GM21529 (cell line): ENCODE data around the gene NKTR.

Source experiments
- ATAC-seq: cut with Tn5 transposase; IDR thresholded peaks from one replicate; pipeline ENCODE4 v1.9.1; 2021; ENCODE audit not compliant: unreplicated experiment

The NKTR gene

GRCh38 chr3:42660131-42660715, 59.7 kb downstream of the NKTR start:
- no peak for ATAC-seq

DNA sequence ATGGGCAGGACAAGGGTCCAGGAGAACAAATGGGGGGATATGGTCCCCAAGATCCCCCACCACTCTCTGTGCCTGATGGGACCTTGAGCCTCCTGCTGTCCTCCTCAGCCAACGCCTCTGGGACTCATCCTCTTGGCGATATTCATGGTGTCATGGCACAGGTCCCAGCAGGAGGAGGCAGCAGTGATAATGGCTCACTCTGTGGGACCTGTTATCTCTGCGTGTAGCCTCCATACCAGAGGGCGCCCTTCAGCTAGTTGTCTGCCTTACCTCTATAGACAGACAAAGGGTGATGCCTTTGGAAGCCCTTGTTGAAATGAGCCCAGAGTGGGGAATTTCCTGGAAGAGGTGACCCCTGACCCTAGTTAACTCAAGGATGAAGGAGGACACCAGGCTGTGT, 60.4 kb downstream of the NKTR start:
- ATAC-seq, result no peak

- no peak for ATAC-seq
Observed at GRCh38 chr3:42661593-42662022, 61.1 kb downstream of the NKTR start.

- ATAC-seq, result no peak
Observed at GRCh38 chr3:42662037-42662812, 61.7 kb downstream of the NKTR start.

- no peak for ATAC-seq
Observed at GRCh38 chr3:42662813-42663535, 62.5 kb downstream of the NKTR start.

DNA sequence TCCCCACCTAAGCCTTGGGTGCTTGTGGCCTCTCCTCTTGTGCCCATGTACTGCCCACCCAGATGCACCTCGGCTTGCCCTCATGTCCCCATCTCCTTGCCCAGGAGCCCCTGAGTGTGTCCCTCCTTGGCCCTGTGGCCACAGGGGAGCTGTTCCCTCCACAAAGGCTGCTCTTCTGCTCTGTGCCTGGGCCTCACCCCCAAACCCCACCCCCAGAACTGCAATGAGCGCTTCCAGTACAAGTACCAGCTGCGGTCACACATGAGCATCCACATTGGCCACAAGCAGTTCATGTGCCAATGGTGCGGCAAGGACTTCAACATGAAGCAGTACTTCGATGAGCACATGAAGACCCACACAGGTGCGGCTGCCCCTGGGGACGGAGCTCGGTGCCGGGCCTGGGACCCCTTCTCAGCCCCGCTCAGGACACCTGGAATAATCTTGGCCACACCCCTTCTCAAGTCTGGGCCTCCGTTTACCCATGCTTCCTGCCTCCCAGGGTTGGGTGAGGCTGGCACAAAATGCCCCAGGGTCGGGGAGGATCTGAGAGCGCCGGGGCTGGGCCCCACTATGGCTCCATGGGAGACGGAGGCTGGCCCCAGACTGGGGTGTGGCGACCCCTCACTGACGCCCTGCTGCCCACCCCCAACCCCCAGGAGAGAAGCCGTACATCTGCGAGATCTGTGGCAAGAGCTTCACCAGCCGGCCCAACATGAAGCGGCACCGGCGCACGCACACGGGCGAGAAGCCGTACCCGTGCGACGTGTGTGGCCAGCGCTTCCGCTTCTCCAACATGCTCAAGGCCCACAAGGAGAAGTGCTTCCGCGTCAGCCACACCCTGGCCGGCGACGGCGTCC, 63.3 kb downstream of the NKTR start:
- ATAC-seq, result no peak

- no peak for ATAC-seq
Observed at GRCh38 chr3:42664438-42664803, 63.9 kb downstream of the NKTR start.

GRCh38 chr3:42665050-42665878, 64.8 kb downstream of the NKTR start:
- ATAC-seq, result no peak

DNA sequence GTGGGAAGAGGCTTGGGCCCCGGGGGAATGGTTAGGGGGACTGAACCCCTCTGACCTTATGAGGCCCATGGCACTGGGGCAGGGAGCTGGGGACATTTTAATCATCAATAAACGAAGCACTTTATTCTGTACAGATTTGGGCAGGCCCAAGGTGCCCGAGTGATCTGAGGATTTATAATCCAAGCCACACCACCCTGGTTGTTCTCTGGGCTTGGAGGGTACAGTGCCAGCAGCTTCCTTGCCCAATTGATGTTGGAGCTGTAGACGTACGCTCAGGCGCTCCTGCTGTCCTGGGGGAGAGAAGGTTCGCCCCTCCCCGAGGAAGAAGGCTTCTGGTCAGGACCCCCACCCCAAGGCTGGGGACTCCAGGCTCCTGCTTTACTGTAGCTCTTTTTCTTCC, 65.5 kb downstream of the NKTR start:
- no peak for ATAC-seq

GRCh38 chr3:42666577-42666998, 66.1 kb downstream of the NKTR start:
- no peak for ATAC-seq

- no peak for ATAC-seq
Observed at GRCh38 chr3:42667096-42667522, 66.6 kb downstream of the NKTR start.

GRCh38 chr3:42667523-42668412, 67.3 kb downstream of the NKTR start:
- ATAC-seq, result no peak

- no peak for ATAC-seq
Observed at GRCh38 chr3:42668413-42668760, 67.9 kb downstream of the NKTR start.

GRCh38 chr3:42668793-42669217, 68.3 kb downstream of the NKTR start:
- no peak for ATAC-seq

DNA sequence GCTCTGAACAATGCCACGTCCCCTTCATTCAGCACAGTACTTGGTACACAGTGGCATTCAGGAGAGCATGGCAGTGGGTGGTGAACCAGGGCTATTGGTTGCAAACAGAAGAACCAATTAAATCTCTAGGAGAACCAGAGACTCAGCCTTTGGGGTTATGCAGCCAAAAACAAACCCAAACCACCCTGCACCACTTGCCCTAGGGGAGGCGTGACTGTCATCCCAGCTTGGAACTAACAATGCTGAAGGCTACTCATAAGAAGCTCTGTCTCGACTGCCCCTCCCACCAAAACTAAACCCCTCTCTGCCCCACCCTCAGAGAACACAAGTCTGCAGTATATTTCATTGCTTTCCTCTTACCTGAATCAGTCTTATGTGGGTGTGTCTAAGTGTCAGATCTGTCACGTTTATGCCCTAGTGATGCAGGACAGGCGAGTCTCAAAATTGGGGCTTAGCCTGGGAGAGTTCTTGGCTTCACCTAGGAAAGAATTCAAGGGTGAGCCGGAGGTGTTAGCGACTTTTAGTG, 69.6 kb downstream of the NKTR start:
- ATAC-seq, result no peak

GRCh38 chr3:42670670-42671069, 70.2 kb downstream of the NKTR start:
- ATAC-seq, result no peak

- ATAC-seq, result no peak
Observed at GRCh38 chr3:42672515-42672914, 72.0 kb downstream of the NKTR start.

- ATAC-seq, result no peak
Observed at GRCh38 chr3:42673082-42673481, 72.6 kb downstream of the NKTR start.

DNA sequence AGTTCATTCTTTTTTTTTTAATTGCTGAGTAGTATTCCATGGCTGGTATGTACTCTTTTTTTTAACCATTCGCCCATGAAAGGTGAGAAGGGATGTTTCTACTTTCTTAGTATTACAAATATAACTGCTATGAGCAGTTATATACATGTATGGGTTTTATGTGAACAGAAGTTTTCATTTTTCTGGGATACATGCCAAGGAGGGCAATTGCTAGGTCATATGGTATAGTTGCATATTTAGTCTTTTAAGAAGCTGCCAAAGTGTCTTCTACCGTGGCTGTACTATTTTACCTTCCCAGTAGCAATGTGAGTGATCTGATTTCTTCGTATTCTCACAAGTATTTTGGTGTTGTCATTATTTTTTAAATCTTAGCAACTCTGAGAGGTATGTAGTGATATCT, 73.7 kb downstream of the NKTR start:
- ATAC-seq, result no peak
